Heart left ventricle (tissue), 13 donors: ENCODE data around the gene DRGX.

Experiments used
- POLR2A ChIP-seq, 2 donors: fragments of 450-650 bp; IDR thresholded peaks; one replicate each; pipeline ENCODE4 v1.6.1; 2017; ENCODE audit warnings: antibody characterized with exemption in 2 of 2, mild to moderate bottlenecking in 2 of 2, moderate library complexity in 2 of 2
- TF ChIP-seq, protein P1 (sequence below), 12 donors: fragments of 200-600 bp; sonication (generic) in 4 of 12; IDR thresholded peaks; one replicate each; pipeline versions ENCODE4 v1.5.0 to v1.8.0; 2018 to 2022; ENCODE audit warnings: antibody characterized with exemption in 12 of 12, mild to moderate bottlenecking in 5 of 12
- donor health status: ischemic (EF 13 %, LVEDD 7.1; RV severe dilation, severe dysfunction).
- donor health status: DM: no; HTN: yes; CAD: no.
- donor health status: DM: no; HTN: no; CAD: no.
- donor health status: ischemic (EF 25% LVEDD 6.9; RV normal size, moderate dysfunction).
- donor health status: ischemic (EF 25% LVEDD 5.7; RV mildly dilated, moderate dysfunction).
- donor health status: ischemic (EF 35%, LVEDD 5.7; RV mildly dilated, moderate dysfunction).
- donor health status: nonischemic (EF 11% LVEDD 7.7; RV severe dilation, severe dysfunction).
- donor health status: DM: yes; HTN: yes; CAD: no.
- donor health status: PGD.
- donor health status: ischemic (EF 29% LVEDD 5.4; RV normal size, mild dysfunction).
- donor health status: nonischemic (EF 23%, LVEDD 6.1; RV moderate dilation, normal function).

DNA sequence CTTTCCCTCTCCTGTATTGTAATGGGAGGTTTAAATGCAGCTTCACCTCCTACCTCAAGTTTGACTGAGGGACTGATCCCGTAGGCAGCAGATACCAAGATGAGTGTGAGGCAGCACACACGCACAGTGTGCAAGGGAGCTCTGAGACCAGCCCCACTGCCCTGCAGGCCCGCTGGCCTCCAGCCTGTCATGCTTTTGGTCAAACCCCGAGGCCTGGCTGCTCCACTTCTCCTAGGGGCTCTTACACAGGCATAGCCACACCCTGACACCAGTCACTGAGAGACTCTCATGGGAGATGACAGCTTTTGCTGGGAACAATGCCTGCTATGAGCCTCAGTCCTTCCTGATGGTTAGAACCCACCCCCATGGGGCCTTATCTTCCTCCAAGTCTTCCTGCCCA is 27.6 kb downstream of the DRGX start:
- TF ChIP-seq POLR2A (IDR thresholded peaks at IDR 0.05), result no peak
- TF ChIP-seq, protein P1, sequence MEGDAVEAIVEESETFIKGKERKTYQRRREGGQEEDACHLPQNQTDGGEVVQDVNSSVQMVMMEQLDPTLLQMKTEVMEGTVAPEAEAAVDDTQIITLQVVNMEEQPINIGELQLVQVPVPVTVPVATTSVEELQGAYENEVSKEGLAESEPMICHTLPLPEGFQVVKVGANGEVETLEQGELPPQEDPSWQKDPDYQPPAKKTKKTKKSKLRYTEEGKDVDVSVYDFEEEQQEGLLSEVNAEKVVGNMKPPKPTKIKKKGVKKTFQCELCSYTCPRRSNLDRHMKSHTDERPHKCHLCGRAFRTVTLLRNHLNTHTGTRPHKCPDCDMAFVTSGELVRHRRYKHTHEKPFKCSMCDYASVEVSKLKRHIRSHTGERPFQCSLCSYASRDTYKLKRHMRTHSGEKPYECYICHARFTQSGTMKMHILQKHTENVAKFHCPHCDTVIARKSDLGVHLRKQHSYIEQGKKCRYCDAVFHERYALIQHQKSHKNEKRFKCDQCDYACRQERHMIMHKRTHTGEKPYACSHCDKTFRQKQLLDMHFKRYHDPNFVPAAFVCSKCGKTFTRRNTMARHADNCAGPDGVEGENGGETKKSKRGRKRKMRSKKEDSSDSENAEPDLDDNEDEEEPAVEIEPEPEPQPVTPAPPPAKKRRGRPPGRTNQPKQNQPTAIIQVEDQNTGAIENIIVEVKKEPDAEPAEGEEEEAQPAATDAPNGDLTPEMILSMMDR (IDR thresholded peaks at IDR 0.05), result no peak
